Measurements from ENCODE around the gene TBPL1.

TBPL1 gene

DNA sequence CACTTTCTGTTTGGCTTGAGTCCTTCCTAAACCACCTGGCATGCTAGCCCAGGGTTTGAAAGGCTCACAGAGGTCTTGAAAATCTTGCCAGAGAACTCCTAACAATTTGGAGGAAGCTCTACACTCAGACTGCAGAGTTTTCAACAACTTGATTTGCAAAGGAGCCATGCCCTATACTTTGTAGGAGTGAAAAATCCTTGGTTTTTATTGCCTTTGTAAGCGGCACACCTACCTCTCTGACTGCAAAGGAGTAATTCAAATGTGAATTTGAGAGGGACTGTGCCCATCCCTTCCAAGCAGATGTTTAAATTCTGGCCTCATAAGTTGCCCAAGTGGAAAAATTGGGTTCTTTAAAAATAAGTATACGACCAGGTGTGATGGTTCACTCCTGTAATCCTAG, 58.0 kb downstream of the TBPL1 start:
- DNase-seq, result no peak

DNA sequence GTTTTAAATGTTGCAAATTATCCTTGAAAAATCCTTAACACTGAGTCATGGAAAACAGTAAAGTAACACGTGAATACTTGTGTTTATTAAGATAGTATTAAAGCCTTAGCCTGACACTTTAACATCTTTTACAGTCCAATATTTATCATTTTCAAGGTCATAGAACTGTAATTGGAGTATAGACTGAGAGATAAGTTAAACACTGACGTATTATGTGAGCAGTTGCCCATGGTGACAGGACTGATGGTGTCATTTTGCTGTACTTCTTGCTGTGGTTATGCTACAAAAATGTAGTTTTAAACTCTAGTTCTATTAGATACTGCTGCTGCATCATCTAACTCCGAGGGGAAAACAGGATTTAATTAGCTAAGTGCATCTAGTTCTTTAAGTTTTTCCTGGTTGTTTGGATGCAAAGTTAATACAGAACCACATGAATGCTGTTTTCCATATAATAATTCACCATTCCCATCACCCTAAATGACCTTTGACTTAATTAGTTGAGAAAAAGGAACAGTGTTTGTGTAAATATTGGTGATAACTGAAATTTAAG, 61.6 kb downstream of the TBPL1 start:
- no peak for DNase-seq

DNA sequence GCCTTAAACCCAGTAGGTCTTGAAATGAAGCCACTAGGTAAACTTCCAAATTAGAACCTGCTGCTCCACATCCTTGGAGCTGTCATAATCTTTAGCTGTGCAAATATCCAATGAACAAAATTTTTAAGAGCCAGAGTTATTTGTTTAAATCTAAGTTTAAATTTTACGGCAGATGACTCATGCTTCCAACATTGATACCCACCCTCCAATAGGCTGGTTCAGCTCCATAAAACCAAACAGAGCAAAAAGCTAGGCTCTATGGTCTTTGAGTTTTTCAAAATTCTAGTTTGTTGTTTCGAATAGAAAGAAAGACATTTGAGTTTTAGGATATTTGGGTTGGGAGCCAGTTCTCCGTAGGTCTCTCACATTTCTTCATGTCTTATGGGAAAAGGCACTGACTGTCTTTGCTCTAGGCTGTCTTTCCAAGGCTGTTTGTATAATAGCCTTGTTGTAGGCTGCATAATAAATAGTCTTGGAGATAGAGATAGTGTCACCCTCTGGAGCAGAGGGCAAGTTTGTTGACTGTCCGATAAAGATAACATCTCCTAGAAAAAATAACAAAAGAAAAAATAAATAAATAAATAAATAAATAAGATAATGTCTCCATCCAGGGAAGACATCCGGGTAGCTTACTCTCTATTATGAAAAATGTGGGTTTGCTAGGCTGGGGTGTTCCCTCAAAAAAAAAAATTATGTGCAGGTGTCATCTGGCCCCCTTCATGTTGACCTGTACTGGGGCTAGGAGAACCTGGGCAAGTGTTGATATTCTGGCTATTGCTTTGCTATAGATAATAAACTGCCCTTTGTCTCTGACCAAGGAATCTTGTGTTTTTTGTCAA, 62.9 kb downstream of the TBPL1 start:
- DNase-seq, result no peak

DNA sequence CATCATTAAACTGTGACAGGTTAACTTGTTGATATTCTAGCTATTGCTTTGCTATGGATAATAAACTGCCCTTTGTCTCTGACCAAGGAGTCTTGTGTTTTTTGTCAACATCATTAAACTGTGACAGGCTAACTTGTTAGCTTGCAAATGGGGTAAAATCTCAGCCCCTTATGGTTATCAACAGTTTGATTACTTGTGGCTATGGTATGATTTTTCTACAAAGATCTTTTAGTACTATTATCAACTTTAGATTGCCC, 63.5 kb downstream of the TBPL1 start:
- no peak for DNase-seq

DNA sequence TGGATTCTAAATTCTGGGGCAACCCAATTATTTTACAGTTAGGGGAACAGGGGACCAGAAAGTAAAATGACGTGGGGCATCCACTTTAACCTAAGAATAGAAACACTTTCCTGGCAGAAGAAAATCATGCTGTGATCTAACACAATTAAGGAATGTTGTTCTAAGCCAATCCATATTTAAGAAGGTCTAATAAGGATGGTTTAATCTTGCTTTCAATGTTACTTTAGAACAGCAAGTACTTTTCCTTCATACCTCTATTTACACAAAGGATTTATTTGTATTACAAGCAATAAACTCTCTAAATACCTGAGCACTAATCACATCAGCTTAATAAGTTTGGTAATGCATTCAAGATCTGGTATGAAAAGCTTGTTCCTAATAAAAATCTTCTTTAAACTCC, 67.0 kb downstream of the TBPL1 start:
- no peak for DNase-seq

DNA sequence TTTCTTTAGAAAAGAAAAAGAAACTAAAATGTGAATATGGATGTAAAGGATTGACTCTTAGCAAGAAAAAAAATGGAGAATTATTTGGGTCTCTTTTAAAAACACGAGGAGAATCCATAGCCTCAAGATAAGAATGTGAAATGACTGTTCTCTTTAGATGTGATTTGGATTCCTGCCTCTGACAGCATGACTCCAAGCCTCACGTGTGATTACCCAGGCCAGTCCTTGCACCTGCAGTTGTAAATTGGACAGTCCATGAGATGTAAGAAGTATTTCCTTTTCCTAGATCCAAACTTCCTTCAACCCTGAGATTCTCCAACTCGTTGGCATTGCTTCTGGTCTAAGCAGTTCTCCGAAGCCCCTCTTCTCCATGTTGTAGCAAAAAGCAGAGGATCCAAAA, 67.5 kb downstream of the TBPL1 start:
- no peak for DNase-seq

DNA sequence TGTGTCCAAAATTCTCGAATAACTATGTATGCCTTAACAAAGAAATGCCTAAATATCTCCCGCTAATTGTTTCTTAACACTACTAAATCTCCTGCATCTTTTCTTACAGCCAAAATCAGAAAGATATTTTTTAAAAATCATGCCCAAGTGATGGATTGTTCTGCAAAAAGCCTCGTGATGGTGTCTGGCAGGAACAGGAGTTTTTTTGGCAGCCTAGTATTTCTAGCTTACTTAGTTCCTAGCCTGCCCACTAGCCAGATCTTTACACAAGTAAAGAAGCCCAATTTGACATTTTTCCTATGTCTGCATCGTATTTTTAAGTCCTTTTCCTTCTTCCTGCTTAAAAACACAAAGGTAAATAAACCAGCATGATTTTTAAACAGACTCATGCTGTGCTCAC, 67.9 kb downstream of the TBPL1 start:
- no peak for DNase-seq

DNA sequence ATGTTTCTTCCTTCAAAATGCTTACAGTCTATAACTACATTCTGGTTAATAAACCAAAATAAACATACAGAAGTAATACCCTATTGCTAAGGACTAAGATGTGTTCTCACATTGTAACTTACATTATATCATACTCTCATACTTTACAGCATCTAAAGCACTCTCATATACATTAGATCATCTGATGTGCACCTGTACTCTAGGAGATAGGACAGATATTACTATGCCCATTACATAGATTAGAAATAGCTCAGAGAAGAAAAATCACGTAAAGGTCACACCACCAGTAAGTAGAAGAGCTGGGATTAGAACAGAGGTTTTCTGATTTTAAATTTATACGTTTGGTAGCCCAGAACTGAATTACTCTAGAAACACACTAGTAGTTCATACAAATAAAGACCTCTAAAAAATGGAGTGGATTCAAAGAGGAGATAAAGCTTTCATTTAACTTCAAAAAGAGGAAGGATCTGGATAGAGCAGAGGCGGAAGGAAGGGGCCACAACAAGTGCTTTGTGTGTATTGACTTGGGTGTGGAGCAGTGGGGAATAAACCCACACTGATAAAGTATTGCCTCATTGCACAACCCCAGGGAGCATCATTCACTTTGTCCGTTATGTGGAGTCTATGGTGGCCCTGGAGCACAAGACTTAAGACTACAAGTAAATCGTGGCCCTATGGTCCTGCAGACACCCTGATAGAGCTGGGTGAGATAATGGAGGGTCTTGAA, 68.5 kb downstream of the TBPL1 start:
- DNase-seq, result no peak

DNA sequence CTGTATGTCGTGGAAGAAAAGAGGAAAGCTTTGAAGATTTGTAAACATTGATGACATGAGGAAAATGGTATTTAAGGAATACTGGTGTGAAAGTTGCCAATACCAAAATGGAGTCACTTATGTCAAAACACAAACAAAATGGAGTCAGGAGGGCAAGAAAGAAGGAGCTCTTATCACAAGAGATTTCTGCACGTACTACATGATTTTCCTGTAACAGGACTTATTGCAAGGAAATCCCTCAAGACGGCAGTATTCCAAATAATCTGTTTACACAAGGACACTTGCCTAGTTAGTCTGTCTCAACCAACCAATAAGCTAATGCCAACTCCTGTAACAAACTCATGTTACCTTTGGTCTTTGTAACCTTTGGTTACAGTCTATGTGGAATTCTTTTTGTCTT, 69.6 kb downstream of the TBPL1 start:
- DNase-seq, result no peak

DNA sequence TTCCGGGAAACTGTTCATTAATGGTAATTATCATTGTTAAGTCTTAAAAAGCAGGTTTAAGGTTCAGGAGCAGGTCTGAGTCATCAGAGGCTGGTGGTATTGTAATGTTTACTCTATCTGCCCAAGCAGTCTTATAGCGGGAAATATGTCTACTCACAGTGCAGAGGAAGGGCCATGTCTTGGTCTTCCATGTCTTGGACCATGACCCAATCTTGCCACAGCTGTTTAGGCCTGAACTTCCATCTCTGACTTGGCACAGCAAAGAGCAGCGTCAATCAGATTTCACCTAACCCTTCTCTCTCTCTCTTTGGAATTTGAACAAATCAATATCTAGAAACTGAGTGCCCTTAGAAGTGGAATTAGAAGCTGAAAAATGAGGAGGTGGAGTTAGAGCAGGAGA, 73.6 kb downstream of the TBPL1 start:
- no peak for DNase-seq

DNA sequence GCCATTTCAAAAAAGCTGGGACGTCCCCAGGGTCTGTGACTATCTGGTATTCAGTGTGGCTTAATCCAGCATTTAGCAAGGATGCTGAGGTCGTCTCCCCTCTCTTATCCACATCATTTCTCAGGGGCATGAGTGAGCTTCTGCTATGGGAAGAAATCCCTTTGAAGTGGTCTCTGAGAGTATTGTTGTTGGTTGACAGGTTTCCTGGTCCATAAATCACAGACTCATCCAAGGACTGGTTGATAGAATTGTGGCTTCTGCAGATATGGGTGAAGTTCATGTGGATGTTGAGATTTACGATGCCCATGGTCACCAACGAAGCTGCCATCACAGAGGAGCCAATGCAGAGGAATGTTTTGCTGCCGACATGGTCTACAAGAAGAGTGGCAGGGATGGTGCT, 75.4 kb downstream of the TBPL1 start:
- no peak for DNase-seq

DNA sequence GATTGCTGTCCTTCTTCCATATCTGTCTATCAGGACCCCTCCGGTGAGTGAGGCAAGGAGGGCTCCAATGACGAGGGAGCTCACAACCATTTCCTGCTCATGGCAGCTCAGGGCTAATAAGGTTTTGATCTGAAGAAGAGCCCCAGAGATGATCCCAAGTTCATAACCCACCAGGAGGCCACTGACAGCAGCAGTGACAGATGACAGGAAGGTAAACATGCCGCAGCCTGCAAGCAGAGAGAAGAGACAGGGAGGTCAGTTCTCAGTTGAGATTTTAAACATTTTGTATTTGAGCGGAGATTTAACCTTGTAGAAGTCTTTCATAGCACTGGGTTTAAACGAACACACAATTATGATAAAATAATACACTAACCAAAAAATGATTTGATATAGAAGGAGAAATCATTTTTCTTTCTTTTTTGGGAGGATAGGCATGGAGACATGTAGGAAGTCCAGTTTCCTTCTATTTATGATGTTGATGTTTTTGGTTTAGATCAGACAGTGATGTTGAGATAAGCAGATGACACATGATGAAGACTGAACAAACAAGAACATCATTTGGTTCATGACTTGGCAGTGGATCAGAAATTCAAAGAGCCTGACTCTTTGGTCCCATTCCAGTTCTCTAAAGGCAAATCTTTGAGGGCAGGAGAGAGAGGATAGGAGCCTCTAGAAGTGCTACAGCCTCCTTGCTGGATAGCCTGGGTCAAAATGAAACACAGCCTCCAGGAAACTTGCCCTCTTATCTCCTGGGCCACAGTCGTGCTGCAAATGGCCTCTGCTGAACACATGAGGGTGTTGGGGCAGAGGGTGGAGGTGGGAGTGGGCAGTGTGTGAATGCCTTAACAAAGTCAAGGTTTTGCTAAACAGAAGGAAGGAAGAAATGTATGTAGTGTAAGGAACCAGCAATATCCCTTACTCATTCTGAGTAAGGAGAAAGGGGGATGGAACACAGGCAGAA, 76.8 kb downstream of the TBPL1 start:
- DNase-seq, result no peak

DNA sequence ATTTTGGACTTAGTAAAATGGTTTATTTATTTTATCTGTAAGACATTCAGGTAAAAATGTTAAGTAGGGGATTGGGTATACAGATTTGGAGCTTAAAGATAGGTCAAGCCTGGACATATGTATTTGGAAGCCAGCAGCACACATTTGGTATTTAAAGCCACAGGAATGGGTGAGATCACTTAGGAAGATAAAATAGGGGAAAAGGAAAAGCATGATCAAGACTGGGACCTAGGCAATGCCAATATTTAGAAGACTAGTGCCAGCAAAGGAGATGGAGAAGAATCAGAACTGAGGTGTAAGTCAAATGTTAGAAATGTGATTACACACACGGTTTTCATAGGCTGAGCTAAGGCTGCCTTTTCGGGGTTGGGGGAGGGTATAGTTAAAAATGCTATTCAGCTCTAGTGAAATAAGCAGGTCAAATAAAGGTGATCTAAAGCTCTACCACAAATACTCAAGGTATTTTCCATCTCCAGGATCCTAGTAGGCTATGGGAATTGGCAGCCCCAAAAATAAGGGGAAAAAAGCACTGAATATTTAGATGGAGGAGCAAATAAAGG, 78.8 kb downstream of the TBPL1 start:
- no peak for DNase-seq

DNA sequence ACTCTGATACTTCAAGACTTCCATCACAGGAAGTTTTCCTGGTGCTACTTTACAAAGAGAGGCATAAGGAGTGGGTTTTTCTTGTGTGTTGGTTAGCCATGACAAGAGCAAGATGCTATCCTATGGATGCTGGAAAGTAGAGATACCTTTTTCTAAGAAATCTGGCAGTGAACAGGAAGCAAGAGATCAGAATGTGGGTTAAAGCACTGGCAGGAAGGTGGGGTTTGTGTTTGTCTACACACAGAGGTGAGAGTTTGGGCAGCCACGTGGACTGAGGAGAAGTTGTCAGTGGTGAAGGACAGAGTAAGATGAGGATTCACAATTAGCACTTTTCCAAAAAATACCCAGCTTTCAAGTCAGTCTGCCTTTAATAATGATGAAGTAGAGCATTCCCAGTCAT, 81.5 kb downstream of the TBPL1 start:
- no peak for DNase-seq

DNA sequence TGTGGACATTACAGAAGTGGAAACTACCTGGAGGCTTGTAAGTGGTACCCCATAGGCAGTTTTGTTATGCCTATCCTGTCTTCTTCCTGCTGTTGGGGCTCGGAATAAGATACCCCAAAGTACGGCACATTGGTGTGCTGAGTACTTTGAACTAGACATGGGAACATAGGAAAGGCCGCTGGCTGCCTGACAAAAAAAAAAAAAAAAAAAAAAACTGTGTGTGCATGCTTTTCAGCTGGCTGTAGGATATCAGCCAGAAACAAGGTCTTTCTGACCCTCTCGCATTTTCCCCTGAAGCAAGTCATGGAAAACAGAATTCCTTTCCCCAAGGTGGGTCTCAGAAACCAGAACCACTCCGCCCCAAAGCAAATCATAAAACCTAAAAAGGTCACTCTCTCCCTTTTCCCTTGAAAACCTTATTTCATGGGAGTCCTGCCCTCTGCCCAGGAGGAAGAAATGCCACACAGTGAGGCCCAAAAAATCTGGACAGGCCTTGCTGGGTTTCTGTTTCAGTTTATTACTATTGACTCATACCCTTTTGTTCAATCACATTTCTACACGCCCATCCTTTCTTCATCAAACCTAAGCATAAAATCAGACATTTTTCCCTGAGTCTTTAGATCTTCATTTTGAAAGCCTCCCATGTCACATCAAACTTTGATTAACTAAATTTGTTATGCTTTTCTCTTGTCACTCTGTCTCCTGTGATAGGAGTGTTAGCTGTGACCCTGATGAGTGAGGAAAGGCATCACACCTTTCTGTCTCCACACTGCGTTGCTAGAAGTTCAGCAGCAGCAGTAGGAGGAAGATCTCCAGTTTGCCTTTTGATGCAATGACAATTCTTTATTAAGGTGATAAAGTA, 82.2 kb downstream of the TBPL1 start:
- no peak for DNase-seq

DNA sequence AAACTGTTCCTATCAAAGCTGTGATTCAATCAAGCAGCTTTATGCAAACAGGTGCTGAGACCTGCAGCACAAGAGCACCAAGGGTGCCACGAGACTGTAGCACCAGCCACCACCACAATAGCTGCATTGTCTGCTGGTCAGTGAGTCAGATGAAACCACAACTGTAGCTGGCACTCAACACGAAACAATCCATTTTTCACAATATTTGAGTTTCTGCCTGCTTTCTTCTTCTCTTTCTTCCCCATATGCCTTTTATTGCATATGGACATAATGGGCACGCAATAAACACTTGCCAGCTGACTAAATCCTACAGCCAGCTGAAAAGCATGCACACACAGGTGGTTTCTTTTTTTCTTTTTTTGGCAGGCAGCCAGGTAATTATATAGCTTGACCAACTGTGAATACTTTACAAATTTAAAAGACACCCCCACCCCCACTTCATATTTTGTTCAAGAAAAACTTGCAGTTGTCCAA, 82.8 kb downstream of the TBPL1 start:
- DNase-seq, result no peak

DNA sequence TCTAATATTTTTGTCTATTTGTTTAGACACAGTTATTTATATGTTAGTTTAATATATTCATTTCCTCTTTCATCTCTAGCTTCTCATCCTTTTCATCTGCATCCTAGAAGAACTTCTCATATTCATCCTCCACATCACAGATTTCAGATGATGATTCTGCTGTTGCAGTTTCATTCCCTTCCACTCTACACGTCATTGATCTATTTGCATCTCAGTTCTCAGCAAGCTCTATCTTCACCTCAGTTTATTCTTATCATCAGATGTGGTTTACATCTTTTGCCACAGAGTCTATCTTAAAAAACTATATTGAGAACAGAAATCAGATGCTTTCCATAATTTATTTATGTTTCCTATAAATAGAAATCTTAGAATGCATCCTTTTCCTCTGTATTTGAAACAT, 86.1 kb downstream of the TBPL1 start:
- no peak for DNase-seq
